H9 (cell line): ENCODE measurements around the gene ABCA4. TPM values are rescaled to one million over a fixed set of nuclear protein-coding genes. Genes with fewer than 3 reads are reported as not detected.

Experiments used
- DNase-seq: peaks from one replicate; pipeline ENCODE4 v3.0.0-alpha.2; 2017
- H2AFZ ChIP-seq: one replicate; pipeline ENCODE4 v1.6.1; 2013; ENCODE audit warnings: mild to moderate bottlenecking, low read length, control low read depth, moderate library complexity
- H2AK5ac ChIP-seq: 2 replicates; pipeline ENCODE4 v1.6.1; 2013; ENCODE audit warnings: low read length, control low read depth, mixed read lengths; ENCODE audit not compliant: insufficient read length
- H2BK120ac ChIP-seq: one replicate; pipeline ENCODE4 v1.6.1; 2013; ENCODE audit warnings: low read depth, mild to moderate bottlenecking, low read length, control low read depth, inconsistent platforms; ENCODE audit not compliant: poor library complexity, severe bottlenecking
- H2BK12ac ChIP-seq: 2 replicates; pipeline ENCODE4 v1.6.1; 2013; ENCODE audit warnings: low read length, control low read depth, mixed read lengths, low read depth; ENCODE audit not compliant: insufficient read length
- H2BK15ac ChIP-seq: 2 replicates; pipeline ENCODE4 v1.6.1; 2013; ENCODE audit warnings: low read depth, low read length, control low read depth
- H2BK20ac ChIP-seq: one replicate; pipeline ENCODE4 v1.6.1; 2013; ENCODE audit warnings: low read depth, mild to moderate bottlenecking, low read length, control low read depth, inconsistent platforms; ENCODE audit not compliant: poor library complexity, severe bottlenecking
- H2BK5ac ChIP-seq: 2 replicates; pipeline ENCODE4 v1.6.1; 2013; ENCODE audit warnings: low read length, control low read depth, mixed read lengths; ENCODE audit not compliant: insufficient read length
- H3K14ac ChIP-seq: 2 replicates; pipeline ENCODE4 v1.6.1; 2013; ENCODE audit warnings: low read length, control low read depth; ENCODE audit not compliant: insufficient read depth
- H3K18ac ChIP-seq: 2 replicates; pipeline ENCODE4 v1.6.1; 2013; ENCODE audit warnings: low read depth, mild to moderate bottlenecking, mixed read lengths, low read length, control low read depth; ENCODE audit not compliant: insufficient read length
- H3K23ac ChIP-seq: 2 replicates; pipeline ENCODE4 v1.6.1; 2013; ENCODE audit warnings: low read length, control low read depth, mixed read lengths, low read depth; ENCODE audit not compliant: insufficient read length
- H3K23me2 ChIP-seq: 2 replicates; pipeline ENCODE4 v1.6.1; 2013; ENCODE audit warnings: low read depth, mild to moderate bottlenecking, mixed read lengths, low read length, control low read depth; ENCODE audit not compliant: insufficient read length, poor library complexity, severe bottlenecking
- H3K27ac ChIP-seq: 2 replicates; pipeline ENCODE4 v1.5.1; 2013; ENCODE audit warnings: low read length, control low read depth, mixed read lengths, low read depth; ENCODE audit not compliant: insufficient read length
- H3K27me3 ChIP-seq: 2 replicates; pipeline ENCODE4 v1.6.1; 2013; ENCODE audit warnings: low read length, control low read depth, inconsistent platforms; ENCODE audit not compliant: insufficient read depth
- H3K4ac ChIP-seq: 2 replicates; pipeline ENCODE4 v1.6.1; 2013; ENCODE audit warnings: low read depth, mild to moderate bottlenecking, control low read depth, inconsistent platforms, low read length, moderate library complexity
- H3K4me1 ChIP-seq: 2 replicates; pipeline ENCODE4 v1.6.1; 2013; ENCODE audit warnings: low read length, control low read depth, inconsistent platforms; ENCODE audit not compliant: insufficient read depth
- H3K4me2 ChIP-seq: 2 replicates; pipeline ENCODE4 v1.6.1; 2013; ENCODE audit warnings: low read length, control low read depth, mixed read lengths; ENCODE audit not compliant: insufficient read length, insufficient read depth
- H3K56ac ChIP-seq: 2 replicates; pipeline ENCODE4 v1.6.1; 2013; ENCODE audit warnings: low read depth, mild to moderate bottlenecking, mixed read lengths, low read length, control low read depth; ENCODE audit not compliant: insufficient read length
- H3K79me1 ChIP-seq: 2 replicates; pipeline ENCODE4 v1.6.1; 2013; ENCODE audit warnings: low read depth, mild to moderate bottlenecking, moderate library complexity, low read length, control low read depth, inconsistent platforms; ENCODE audit not compliant: insufficient read depth, poor library complexity, severe bottlenecking
- H3K79me2 ChIP-seq: 2 replicates; pipeline ENCODE4 v1.6.1; 2013; ENCODE audit warnings: low read length, control low read depth, inconsistent platforms; ENCODE audit not compliant: insufficient read depth
- H3K9ac ChIP-seq: 2 replicates; pipeline ENCODE4 v1.6.1; 2013; ENCODE audit warnings: low read length, control low read depth, mixed read lengths; ENCODE audit not compliant: insufficient read length; ENCODE audit errors: extremely low read depth
- H3K9me3 ChIP-seq: one replicate; pipeline ENCODE4 v1.6.1; 2013; ENCODE audit warnings: low read depth, low read length, inconsistent platforms; ENCODE audit not compliant: control insufficient read depth
- H3T11ph ChIP-seq: one replicate; pipeline ENCODE4 v1.6.1; 2013; ENCODE audit warnings: mild to moderate bottlenecking, low read length, control low read depth, inconsistent platforms
- H4K20me1 ChIP-seq: one replicate; pipeline ENCODE4 v1.6.1; 2013; ENCODE audit not compliant: control insufficient read depth, insufficient read length, insufficient read depth
- H4K5ac ChIP-seq: 2 replicates; pipeline ENCODE4 v1.6.1; 2013; ENCODE audit warnings: low read depth, mild to moderate bottlenecking, mixed read lengths, low read length, control low read depth; ENCODE audit not compliant: insufficient read length
- H4K8ac ChIP-seq: replicated peaks from 2 replicates; pipeline ENCODE4 v1.6.1; 2013; ENCODE audit warnings: low read length, control low read depth, mixed read lengths, low read depth; ENCODE audit not compliant: insufficient read length
- H4K91ac ChIP-seq: 2 replicates; pipeline ENCODE4 v1.6.1; 2013; ENCODE audit warnings: low read depth, mild to moderate bottlenecking, moderate library complexity, mixed read lengths, low read length, control low read depth; ENCODE audit not compliant: insufficient read length
- H3K27ac Mint-ChIP-seq, 3 experiments: 2 replicates in 2 of 3; 3 replicates in 1 of 3; pipeline ENCODE4 v1.8.0; 2020 to 2021; ENCODE audit warnings: mixed read lengths in 3 of 3, mild to moderate bottlenecking in 1 of 3, moderate library complexity in 1 of 3
- H3K27me3 Mint-ChIP-seq: 2 replicates; pipeline ENCODE4 v1.8.0; 2021; ENCODE audit warnings: low read depth, mild to moderate bottlenecking, moderate library complexity, mixed read lengths
- H3K36me3 Mint-ChIP-seq, 3 experiments: 2 replicates in 2 of 3; 3 replicates in 1 of 3; pipeline ENCODE4 v1.8.0; 2020 to 2021; ENCODE audit warnings: low read depth in 3 of 3, mixed read lengths in 3 of 3; ENCODE audit not compliant: insufficient read depth in 1 of 3
- H3K4me1 Mint-ChIP-seq, 2 experiments: 2 replicates each; pipeline ENCODE4 v1.8.0; 2020; ENCODE audit warnings: mixed read lengths in 2 of 2
- H3K4me3 Mint-ChIP-seq, 2 experiments: 2 replicates in 1 of 2; 3 replicates in 1 of 2; pipeline ENCODE4 v1.8.0; 2020 to 2021; ENCODE audit warnings: mild to moderate bottlenecking in 2 of 2, mixed read lengths in 2 of 2, moderate library complexity in 1 of 2
- H3K9me3 Mint-ChIP-seq, 2 experiments: 2 replicates in 1 of 2; 3 replicates in 1 of 2; pipeline ENCODE4 v1.8.0; 2020; ENCODE audit warnings: mild to moderate bottlenecking in 2 of 2, mixed read lengths in 2 of 2, moderate library complexity in 1 of 2
- CTCF ChIP-seq: fragments of 200-600 bp; sonication (generic); conservative IDR thresholded peaks from 3 replicates; pipeline ENCODE4 v1.8.0; 2021; ENCODE audit warnings: antibody characterized with exemption, mild to moderate bottlenecking
- WGBS: extraction: QIAGEN DNeasy Blood & Tissue Kit; methylation state at CpG from one replicate; pipeline ENCODE4 v1.1.7; 2013; ENCODE audit warnings: missing lambda C conversion rate, low lambda C conversion rate, mixed read lengths; ENCODE audit not compliant: insufficient read length; ENCODE audit errors: extremely low coverage; 5-methylcytosine and 5-hydroxymethylcytosine counted together
- total RNA-seq: library from RNA; stranded (reverse); gene quantifications from 2 replicates; pipeline ENCODE4 v1.2.1, GENCODE V29; 2021

Gene ABCA4
- total RNA-seq, 1 experiment from 2014 or later = not detected

GRCh38 chr1:94132111-94132510 is 11.2 kb upstream of the ABCA4 start:
- Histone ChIP-seq H3T11ph (no peak overlapping the region), H3K27ac (no peak overlapping the region), H3K79me1 (no peaks in the 10 kb centered on the region), H4K20me1 (no peaks in the 10 kb centered on the region), H3K9me3 (peaks cover 4% of the 10 kb centered on the region), H2BK12ac (no peak overlapping the region), H2AFZ (no peak overlapping the region), H3K4ac (no peak overlapping the region), H2BK20ac (no peak overlapping the region), H3K79me2 (no peaks in the 10 kb centered on the region), H3K27me3 (no peaks in the 10 kb centered on the region), H3K9ac (no peak overlapping the region), H3K23me2 (no peaks in the 10 kb centered on the region), H2BK120ac (no peak overlapping the region), H3K18ac (no peak overlapping the region), H3K4me1 (no peaks in the 10 kb centered on the region), H3K23ac (no peak overlapping the region), H4K5ac (no peak overlapping the region), H4K91ac (no peak overlapping the region), H3K56ac (no peak overlapping the region), H2BK15ac (no peak overlapping the region), H4K8ac (no peak overlapping the region), H3K4me2 (no peak overlapping the region), H2BK5ac (no peak overlapping the region), H2AK5ac (no peak overlapping the region), H3K14ac (no peak overlapping the region)
- Mint-ChIP-seq H3K27ac (no peak overlapping the region), H3K4me1 (peaks cover 0 to 3% of the 10 kb centered on the region in 2 experiments; a peak in 2 of 4 replicates), H3K9me3 (peaks cover 17 to 18% of the 10 kb centered on the region in 2 experiments), H3K27me3 (peaks cover 18% of the 10 kb centered on the region), H3K36me3 (peaks cover 9 to 10% (median 9%) of the 10 kb centered on the region in 3 experiments), H3K4me3 (no peak overlapping the region)
- DNase-seq = no peak
- no CpG with 5 or more reads among the region's 5 CpGs for WGBS
- TF ChIP-seq CTCF = no peak
